Measurements from ENCODE around the gene DNAL1.

Gene DNAL1

DNA sequence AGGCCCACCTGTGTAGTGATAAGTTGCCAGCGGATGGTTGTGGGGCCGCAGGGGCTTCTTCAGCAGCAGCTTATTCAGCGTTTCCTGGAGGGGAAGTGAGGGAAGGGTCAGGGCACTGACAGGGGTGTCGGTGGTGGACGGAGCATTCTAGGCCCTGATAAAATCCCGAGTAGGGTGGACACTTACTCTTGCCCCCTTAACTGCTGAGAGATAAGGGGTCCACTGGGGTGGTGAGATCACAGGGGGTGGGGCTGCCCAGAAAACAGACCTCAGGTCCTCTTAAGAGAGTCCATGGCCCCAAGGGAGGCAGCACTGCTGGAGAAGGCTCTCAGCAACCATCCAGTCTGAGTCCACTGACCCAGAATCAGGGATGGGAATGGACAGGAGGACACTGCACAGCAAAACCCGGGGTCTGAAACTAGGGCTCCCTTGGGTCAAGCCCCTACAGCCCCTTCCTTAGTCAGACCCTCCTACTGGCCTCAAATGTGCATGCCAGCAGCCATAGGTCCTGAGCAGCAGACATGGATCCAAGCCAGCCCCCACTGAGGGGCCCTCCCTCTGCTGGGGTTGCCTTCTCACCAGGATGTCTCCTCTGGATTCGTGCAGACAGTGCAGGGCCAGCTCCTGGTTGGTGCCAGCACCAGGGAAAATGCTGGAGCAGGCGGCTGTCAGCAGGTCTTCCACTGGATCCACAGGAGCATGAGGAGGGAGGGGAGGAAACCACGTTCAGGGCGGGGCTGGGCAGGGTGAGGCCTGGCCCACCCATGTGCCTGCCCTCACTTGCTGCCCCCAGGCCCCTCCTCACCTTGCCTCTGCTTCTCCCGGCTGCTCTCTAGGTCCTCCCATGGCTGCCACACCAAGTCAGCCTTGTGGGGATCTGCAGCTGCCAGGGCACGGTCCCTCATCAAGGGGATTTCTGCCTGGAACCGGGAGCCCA, 81.5 kb downstream of the DNAL1 start:
- DNase-seq, result no peak

DNA sequence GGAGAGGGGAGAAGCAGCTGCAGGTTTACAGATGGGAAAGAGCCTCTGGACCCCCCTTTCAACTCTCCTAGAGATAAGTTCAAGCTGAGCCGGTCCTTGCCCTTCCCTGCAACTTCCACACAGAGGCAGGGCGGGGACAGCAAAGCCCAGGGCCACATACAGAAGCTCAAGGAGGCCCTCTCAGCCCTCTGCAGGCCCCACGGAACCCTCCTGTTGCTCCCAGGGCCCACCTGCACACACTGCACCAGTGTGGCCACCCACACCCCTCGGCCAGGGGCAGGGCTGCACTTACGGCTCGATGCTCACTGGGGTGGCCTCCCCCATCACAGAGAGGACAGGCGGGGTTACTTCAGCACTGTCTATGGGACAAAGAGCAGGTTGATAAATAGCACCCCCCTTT, 82.4 kb downstream of the DNAL1 start:
- DNase-seq, result no peak

DNA sequence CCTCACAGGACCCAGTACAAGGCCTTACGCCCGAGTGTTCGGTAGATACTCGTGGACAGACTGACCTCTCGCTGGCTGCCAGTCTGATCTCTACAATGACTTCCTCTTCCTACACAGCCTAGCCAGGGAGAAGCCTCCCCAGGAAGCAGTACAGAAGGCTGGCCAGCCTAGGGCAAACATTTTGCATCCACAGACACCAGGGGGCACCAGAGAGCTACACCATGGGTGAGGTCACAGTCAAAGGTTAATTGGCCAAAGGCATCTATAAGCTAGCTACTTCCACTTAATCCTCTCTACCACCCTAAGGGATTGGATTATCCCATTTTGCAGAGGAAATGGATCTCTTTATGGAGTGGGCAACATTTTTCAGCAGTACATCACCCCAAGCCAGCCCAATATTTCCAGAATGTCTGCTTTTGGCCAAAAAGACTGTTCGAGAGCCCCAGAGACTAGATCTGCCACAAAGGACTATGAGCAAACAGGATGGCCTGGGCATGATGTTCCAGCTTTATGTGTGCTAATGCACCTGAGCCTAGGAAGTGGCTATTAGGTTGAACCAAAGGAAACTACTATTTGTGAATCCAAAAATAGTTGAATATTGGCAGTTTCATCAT, 84.0 kb downstream of the DNAL1 start:
- DNase-seq, result peak; percentile 77 to 87

DNA sequence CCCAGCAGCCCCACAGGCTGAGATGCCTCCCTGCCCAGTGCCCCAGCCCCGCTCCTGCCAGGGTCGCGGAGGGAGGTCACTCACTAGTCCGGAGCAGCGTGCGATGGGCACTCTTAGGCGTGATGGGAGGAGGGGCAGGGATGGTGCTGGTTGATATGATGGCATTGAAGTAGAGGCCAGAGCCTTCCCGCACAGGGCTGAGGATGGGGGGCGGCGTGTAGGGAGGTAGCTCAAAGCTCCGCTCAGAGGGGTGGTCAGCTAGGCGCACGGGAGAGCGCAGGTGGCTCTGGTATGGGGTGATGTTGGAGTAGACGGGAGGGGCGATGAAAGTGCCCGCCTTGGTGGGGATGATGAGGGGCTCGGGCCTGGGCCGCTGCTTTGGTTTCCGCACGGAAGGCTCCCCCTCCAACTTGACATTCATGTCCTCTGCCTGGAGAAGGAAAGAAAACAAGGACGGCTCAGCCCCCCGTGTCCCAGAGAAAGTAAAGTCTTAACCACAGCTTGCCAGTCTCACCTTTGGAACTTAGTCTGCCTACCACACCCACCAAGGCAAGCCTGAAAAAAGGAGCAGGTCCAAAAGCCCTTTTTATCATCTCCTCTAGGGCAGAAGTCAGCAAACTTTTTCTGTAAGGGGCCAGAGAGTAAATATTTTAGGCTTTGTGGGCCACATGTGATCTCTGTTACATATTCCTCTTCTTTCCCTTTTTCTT, 84.9 kb downstream of the DNAL1 start:
- no peak for DNase-seq

DNA sequence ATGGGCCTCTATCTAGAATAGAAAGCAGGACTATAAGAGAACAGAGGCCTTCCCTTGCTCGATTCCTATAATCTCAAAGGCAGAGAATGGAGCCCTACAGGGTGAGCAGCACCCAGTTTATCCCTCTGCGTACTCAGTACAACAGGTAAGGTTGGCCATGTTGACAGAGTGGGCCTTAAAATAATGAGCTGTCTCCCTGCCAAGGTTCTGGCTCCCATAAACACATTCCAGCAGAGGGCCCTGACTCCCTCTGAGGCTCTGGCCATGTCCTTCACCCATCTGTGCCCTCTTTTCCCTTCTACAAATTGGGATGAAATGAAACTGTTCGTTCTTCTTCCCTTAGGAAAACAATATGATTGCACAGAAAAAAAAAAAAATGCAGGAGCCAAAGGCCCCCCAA, 86.3 kb downstream of the DNAL1 start:
- DNase-seq, result no peak

DNA sequence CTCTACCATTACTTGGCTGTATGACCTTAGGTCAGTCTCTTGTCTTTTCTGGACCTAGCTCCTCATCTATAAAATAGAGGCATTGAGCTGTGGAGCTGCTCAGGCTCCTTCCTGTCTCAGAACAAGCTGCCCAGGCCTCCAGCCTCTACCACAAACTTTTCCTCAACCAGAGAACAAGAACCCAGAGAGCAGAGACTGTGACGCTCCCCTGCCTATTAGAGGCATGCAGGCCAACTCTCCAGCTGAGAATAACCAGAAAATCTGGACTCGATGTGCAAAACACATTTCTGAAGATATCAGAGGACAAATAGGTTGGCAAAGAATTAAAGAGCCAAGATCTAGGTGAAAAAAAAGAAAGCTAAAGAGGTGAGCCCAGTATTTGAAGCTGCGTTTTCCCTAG, 87.2 kb downstream of the DNAL1 start:
- DNase-seq, result no peak

DNA sequence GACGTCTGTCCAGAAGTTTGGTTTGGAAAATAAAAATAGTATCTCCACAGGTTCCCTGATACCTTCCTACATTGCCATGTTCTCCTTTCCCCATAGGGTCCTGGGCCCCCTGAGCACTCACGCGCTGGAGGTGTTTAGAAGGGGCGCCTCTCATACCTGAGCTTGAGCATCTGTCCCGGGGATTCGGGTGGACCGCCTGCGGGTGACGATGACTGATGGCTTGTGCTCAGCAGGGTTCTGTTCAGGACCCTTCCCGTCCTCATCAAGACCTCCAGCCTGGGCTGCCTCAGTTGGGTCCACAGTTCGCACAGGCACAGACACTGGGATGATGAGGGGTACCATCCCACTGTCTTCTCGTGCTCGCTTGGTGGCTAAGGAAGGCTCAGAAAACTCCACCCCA, 92.1 kb downstream of the DNAL1 start:
- DNase-seq, result no peak

DNA sequence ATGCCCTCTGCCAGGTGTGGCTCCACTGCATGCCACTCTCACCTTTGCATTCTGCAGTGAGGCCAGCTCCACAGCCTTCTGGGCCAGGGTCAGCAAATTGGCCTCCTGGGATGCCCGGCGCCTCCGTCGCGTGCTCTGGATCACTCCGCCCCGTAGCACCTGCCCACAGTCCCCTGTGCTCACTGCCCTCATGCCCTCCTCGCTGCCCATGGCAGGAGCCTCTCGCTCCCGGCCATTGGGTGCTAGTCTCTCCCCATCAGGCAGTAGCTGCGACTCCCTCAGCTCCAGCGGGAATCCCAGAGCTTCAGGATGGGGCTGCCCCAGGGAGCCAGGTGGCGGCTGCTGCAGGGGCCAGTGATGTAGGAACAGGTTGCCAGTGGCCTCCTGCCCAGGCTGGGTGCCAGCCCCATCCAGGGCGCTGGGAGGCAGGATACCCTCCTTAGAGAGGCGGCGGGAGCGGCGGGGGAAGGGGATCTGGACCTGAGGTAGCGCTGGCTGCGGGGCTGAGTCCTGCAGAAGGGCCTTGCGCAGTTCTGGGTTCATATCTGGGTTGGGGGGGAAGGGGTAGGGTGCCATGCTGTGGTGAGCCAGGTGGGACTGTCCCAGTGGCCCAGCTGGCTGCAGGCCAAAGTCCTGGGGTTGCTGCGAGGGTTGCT, 93.9 kb downstream of the DNAL1 start:
- DNase-seq, result no peak

DNA sequence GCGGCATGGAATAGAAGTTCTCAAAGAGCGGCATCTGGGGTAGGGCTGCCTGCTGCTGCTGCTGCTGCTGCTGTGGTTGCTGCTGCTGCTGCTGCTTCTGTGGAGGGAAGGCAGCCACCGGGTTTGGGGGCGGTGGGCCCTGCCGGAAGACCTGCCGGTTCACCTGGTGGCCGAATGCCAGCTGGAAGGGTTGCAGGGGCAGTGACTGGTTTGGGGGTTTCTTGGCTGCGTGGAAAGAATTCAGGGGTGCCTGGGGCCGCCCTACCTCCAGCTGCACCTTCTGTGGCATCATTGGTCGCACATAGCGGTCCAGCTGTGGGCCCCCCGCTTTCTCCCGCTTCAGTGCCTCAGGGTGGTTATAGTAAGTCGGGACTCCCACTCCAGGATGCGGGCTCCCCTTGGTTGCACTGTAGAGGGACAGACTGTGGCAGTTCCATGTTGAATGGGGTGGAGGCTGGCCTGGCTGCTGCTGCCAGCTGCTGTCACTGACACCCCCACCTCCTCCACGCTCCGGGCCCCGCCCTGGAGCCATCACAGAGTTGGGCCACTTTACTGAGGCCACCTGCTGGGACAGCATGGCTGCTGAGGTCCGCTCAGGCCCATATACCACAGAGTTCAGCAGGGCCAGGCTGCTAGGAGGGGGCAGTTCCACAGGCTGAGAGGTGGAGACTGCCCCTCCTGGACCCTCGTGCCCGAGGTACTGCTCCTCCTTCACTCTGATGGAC, 94.5 kb downstream of the DNAL1 start:
- DNase-seq, result no peak

DNA sequence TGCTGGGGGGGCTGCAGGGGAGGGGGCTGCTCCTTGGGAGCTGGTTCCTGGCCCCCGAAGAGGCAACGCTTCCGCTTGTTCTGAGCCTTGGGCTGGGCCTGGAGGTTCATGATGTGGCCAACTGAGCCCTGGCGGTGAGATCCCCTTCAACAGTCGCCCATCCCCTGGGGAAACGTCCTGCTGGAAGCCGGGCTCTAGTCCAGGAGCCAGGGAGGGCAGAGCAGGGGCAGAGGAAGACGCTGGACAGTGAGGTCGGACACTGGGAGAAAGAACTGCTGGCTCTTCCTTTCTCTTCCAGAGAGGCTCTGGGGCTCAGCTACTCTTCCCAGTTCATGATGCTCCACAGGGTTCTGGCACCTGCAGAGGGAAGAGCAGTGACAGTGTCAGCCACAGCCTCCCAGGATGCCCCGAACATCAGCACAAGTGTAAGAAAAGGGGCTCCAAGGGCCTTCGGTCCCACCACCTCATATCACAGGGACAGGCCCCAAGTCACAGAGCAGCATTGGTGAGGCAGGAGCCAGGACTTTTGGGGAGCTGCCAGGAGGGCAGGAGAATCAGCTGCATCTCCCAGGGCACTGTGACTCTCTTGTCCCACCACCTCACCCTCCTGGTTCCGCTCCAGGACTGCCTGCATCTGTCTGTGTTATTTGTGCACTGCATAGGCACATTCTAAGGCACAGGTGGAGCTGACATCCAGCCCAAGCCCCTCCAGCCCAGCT, 95.3 kb downstream of the DNAL1 start:
- no peak for DNase-seq

DNA sequence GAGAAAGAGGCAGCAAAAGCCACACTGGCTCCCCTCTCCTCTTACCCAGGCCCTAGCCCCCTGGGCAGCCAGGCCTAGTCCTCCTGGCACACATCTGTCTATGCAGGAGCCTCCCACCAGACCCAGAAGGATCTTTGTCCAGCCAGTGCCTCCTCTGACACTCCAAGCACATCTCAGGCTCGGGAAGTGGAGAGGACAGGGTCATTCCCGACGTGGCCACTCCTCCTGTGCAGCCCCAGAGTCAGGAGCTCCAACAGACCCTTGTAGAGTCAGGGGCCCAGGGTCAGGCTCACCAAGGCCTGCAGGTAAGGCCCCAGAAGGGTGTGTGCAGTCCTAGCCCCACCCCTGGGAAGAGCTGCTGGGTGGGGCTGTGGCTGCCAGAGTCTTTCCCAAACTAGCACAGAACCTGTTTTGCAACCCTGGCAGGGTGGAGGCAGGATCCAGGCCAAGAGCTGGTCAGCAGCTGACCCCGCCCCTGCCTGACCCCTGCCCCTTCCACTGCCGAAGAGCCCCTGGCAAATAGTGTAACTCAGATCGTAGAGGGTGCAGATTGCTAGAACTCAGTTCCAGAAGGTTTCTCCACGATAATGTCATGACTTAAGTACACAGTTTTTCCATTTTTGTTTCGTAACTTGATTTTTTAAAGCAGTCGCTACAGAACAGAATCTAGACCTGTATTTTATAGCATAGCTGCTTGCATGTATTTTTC, 96.0 kb downstream of the DNAL1 start:
- no peak for DNase-seq

DNA sequence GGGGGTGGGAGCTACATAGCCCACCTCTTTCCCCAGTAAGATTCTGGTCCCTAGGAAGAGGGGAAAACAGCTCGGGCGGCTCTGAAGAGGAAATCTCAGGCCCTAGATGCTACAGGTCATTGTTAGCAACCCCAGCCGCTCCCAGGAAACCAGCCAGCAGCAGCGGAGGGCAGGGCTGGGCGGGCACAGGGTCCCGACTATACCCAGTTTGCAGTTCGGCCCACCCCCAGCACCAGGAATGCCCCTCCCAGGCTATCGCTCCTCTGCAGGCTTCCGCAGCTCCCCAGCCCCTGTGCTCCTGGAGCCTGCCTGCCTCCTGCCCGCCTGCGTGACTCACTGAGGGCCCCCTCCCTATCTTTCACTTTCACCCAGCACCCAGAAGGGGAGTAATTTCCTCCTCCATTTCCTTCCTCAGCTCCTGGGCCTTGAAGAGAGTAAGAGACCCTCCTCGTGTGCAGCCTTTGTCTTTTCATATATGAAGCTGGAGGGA, 96.6 kb downstream of the DNAL1 start:
- DNase-seq, result peak; percentile 64 to 74

DNA sequence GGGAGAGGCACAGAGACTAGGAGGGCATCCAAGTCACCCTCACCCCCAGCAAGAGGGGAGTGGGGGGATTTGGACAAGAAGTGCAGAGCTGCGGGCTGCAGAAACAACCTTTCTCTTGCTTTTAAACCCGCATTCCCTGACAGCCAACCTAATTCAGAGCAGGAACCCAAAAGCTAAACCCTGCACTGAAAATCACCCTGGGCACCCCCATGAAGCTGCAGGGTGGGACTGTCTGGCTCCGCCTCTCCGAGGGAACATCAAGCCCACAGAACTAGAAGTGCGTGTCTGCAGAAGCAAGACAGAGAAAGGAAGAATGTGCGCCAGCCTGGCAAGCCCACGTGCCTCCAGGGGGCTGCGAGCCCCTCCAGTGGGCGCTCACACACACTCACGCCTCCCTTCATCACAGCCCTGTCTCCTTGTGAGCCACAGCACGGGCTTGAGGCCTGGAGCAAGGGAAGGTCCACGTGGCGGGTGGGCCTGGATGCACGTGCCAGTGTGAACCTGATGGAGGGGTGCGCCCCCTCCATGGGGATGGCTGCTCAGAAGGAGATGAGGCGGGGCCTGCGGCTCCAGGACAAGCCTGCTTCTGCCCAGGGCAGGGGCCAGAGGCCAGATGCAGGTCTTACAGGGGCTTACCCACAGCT, 97.2 kb downstream of the DNAL1 start:
- DNase-seq, result no peak

DNA sequence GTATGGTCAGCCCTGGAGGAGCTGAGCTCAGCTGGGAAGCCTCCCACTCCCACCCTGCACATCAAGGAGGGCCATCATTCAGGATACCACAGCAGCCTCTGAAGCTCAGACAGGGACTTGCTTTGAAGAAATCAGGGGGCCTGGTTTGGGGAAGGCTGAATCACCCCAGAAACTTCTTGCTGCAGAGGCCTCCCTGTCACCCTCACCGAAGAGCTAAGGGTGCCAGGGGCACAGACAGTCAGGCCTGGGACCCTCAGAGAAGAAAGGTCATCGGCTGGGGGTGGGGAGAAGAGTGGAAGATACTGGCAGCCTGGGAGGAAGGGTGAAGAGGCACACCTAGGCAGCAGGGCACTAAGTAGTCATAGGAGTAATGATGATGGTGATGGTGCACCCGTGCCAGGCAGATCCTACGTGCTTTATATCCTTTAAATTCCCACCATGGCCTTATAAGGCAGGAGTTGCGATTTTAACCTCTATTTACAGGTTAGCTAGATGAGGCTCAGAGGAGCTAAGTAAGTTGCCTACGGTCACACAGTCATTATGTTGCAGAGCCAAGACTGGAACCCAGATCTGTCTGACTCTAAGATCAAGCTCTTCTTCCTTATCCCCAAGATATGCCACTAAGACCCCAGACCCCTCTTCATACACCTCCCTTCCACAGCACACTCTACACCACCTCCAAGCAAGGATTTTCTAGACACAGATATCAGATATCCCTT, 97.9 kb downstream of the DNAL1 start:
- no peak for DNase-seq

DNA sequence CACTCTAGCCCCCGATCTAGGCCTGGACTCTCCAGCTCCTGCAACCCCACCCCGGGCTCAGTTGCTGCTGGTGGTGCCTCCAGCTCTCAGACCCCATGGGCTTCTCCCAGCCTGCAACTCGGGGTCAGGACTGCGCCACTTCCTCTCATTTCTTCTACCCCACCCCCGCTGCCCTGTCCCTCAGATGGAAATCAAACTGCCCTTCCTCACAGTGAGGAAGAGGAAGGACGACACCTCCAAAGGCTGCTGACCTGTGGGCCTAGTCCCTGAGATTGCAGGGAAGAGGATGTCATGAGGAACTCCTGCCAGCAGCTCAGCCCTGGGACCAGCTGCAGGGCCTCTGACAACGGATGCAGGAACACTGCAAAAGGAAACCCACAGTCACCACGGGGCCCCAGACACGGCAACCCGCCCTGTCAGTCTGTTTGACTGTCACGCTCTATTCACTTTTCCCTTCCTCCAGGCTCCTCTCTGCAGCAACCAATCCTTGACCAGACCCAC, 98.7 kb downstream of the DNAL1 start:
- DNase-seq, result peak; percentile 48 to 54

DNA sequence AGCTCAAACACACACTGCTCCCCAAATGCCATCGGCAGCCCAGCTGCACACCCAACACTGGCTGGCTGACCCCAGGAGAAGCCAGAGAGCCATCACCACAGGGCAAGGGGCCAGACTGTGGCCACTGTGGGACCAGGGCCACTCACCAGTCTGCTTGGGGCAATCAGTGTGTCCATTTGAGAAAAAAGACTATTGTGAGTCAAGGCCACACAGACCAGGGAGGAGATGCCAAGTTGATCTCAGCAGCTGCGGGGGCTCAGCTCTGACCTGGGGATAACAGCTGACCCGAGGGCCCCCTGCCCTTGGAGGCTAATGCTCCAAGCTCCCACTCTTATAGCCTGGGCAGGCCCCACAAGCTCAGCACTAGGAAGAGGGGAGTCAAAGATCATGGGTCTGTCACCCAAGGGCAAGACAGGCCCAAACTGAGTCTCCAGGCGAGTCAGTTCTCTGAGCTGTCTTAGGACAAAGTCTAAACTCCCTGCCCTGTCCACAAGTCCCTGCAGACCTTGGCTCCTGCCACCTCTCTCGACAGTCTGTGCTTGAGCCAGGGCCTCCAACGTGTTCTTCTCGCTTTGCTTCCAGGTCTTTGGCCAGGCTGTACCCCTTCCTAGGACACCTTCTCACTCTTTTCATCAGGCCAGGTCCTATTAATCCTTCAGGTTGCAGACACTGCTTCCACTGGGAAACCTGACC, 99.5 kb downstream of the DNAL1 start:
- no peak for DNase-seq

DNA sequence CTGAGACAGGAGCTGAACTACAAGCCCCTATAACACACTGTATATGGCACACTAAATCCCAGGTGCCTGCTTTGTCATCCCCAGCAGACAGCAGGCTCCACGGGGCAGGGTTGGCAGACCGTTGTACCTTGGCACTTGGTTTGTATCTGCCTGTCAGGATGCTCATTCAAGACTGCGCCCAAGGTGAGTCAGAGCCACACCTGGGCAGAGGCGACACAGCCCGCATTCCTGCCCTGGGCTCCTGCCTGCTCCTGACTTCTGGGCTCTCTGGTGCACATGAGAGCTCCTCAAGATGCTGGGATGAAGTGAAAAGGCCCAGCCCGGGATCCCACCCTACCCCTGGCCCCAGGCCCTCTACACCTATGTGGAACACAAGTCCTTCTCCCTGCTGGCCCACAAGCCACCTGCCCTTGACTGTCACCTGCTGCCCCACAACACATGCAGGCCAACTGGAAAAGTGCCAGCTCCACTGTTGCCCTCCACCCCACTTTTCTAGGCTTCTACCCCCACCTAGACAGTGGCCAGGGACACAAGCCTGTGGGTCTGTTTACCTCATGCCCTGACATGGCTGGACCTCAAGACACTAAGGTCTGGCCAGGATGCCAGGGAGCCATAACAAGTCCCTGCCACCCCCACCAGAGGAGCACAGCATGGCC, 100.2 kb downstream of the DNAL1 start:
- peak in 1 of 2 experiments; percentile 26 for DNase-seq

All from stimulated activated CD4-positive, alpha-beta T cell treated with anti-CD3 and anti-CD28 coated beads, Interleukin-4, amount 100 ng/mL, for 4 hours (primary cell).